Spinal cord (tissue), 10 donors: ENCODE results near the gene ACTL9. TPM values are rescaled to one million over a fixed set of nuclear protein-coding genes. Genes with fewer than 3 reads are reported as not detected.
"Not testable (repeated sequence)": the region's sequence is repeated elsewhere in the genome, so short reads cannot be mapped to it uniquely, and the experiment has no call there.

Experiments
- DNase-seq, 6 donors: peaks; one replicate each; pipeline versions ENCODE4 v3.0.0 to v3.0.0-alpha.2; 2013 to 2015; ENCODE audit warnings: low spot score in 6 of 6, low read depth in 4 of 6
- H3K27ac ChIP-seq: one replicate; pipeline ENCODE4 v1.5.1; 2013; ENCODE audit warnings: low read depth, low read length, control low read depth
- H3K27me3 ChIP-seq: one replicate; pipeline ENCODE4 v1.6.1; 2013; ENCODE audit warnings: low read length; ENCODE audit not compliant: control insufficient read depth, insufficient read depth
- H3K36me3 ChIP-seq: one replicate; pipeline ENCODE4 v1.6.1; 2013; ENCODE audit warnings: low read length; ENCODE audit not compliant: control insufficient read depth, insufficient read depth
- H3K4me1 ChIP-seq: one replicate; pipeline ENCODE4 v1.6.1; 2013; ENCODE audit warnings: low read length; ENCODE audit not compliant: control insufficient read depth, insufficient read depth
- H3K4me3 ChIP-seq: one replicate; pipeline ENCODE4 v1.5.1; 2013; ENCODE audit warnings: low read depth, low read length, control low read depth
- H3K9me3 ChIP-seq: one replicate; pipeline ENCODE4 v1.6.1; 2013; ENCODE audit warnings: low read length; ENCODE audit not compliant: control insufficient read depth, insufficient read depth
- WGBS: methylation state at CpG from one replicate; pipeline ENCODE4 v1.1.5; 2013; ENCODE audit warnings: missing lambda C conversion rate; ENCODE audit not compliant: insufficient coverage; 5-methylcytosine and 5-hydroxymethylcytosine counted together
- long read RNA-seq, 4 donors: transcript quantifications; one replicate each; lab custom pipeline, GENCODE V29; 2026
- polyA plus RNA-seq, 2 donors: library from polyadenylated mRNA; unstranded; fragments of 120-200 nt; gene quantifications; one replicate each; pipeline ENCODE4 v1.2.1, GENCODE V29; 2013; ENCODE audit not compliant: insufficient read length in 2 of 2
- total RNA-seq, 2 donors: library from RNA; depleted of rRNA in 1 of 2; stranded (reverse); fragments of 120-200 nt in 1 of 2; fragments of >200 nt in 1 of 2; gene quantifications; one replicate each; pipeline versions ENCODE4 v1.2.3 to v1.2.4, GENCODE V29; 2013 to 2014
- donor health status: healthy.

The ACTL9 gene
- total RNA-seq (not detected), polyA plus RNA-seq (not detected)
- long read RNA-seq, donor 1, result 0 reads
- long read RNA-seq, donor 2, partial matches to known transcripts, result 0 of 1 reads
- long read RNA-seq, donor 2, other reads (novel, unspliced or antisense), result 0 of 1 reads
- long read RNA-seq, donor 3, result 0 reads
- long read RNA-seq, donor 4, result 0 reads

- Histone ChIP-seq H3K36me3 (no peaks in the 10 kb centered on the region), H3K9me3 (no peaks in the 10 kb centered on the region), H3K27me3 (peaks cover 6% of the 10 kb centered on the region), H3K4me3 (no peak within 1 kb of the TSS), H3K4me1 (no peaks in the 10 kb centered on the region), H3K27ac (no peak within 1 kb of the TSS)
- no peak for DNase-seq
- WGBS, result 53% methylated on average over 18 of the region's 23 CpGs
Measured at GRCh38 chr19:8698433-8699063, at the start of gene ACTL9. ACTL9 (minus strand) TSS chr19:8698795; CDS start chr19:8698701, 94 bp downstream.

- not testable (repeated sequence) for H3K36me3 ChIP-seq, H3K4me1 ChIP-seq, H3K4me3 ChIP-seq, H3K27ac ChIP-seq, DNase-seq, H3K27me3 ChIP-seq, H3K9me3 ChIP-seq
- 93% methylated on average over 15 of the region's 55 CpGs for WGBS
Measured at GRCh38 chr19:8739291-8740065, 40.9 kb upstream of the ACTL9 start.

- Histone ChIP-seq H3K27ac (no peak overlapping the region), H3K9me3 (no peaks in the 10 kb centered on the region), H3K27me3 (no peaks in the 10 kb centered on the region), H3K36me3 (no peaks in the 10 kb centered on the region), H3K4me1 (no peaks in the 10 kb centered on the region), H3K4me3 (no peak overlapping the region)
- no peak for DNase-seq
- 92% methylated on average over 2 of the region's 8 CpGs for WGBS
Measured at GRCh38 chr19:8738377-8738776, 39.8 kb upstream of the ACTL9 start.

- H3K36me3 ChIP-seq, result no peaks in the 10 kb centered on the region
- no peaks in the 10 kb centered on the region for H3K4me1 ChIP-seq
- no peaks in the 10 kb centered on the region for H3K27me3 ChIP-seq
- WGBS, result 57% methylated on average over 17 of the region's 19 CpGs
- no peaks in the 10 kb centered on the region for H3K9me3 ChIP-seq
- no peak overlapping the region for H3K4me3 ChIP-seq
- no peak overlapping the region for H3K27ac ChIP-seq
- DNase-seq, result no peak
Measured at GRCh38 chr19:8731428-8732169, 33.0 kb upstream of the ACTL9 start.

- DNase-seq, result no peak
- H3K9me3 ChIP-seq, result no peaks in the 10 kb centered on the region
- H3K27ac ChIP-seq, result no peak overlapping the region
- H3K4me1 ChIP-seq, result no peaks in the 10 kb centered on the region
- no CpG with 5 or more reads among the region's 3 CpGs for WGBS
- H3K27me3 ChIP-seq, result no peaks in the 10 kb centered on the region
- no peak overlapping the region for H3K4me3 ChIP-seq
- no peaks in the 10 kb centered on the region for H3K36me3 ChIP-seq
Measured at GRCh38 chr19:8724276-8724675, 25.7 kb upstream of the ACTL9 start.

GRCh38 chr19:8722032-8722431 is 23.4 kb upstream of the ACTL9 start:
- no peaks in the 10 kb centered on the region for H3K9me3 ChIP-seq
- no peak for DNase-seq
- H3K36me3 ChIP-seq, result no peaks in the 10 kb centered on the region
- no CpG with 5 or more reads among the region's 2 CpGs for WGBS
- H3K4me3 ChIP-seq, result no peak overlapping the region
- no peaks in the 10 kb centered on the region for H3K4me1 ChIP-seq
- H3K27ac ChIP-seq, result no peak overlapping the region
- no peaks in the 10 kb centered on the region for H3K27me3 ChIP-seq

- Histone ChIP-seq H3K4me3 (no peak within 1 kb of the TSS), H3K36me3 (no peaks in the 10 kb centered on the region), H3K27ac (no peak within 1 kb of the TSS), H3K27me3 (no peaks in the 10 kb centered on the region), H3K4me1 (no peaks in the 10 kb centered on the region), H3K9me3 (no peaks in the 10 kb centered on the region)
- no peak for DNase-seq
- WGBS, result 63% methylated on average over 1 of the region's 1 CpG
Measured at GRCh38 chr19:8721334-8721733, 22.7 kb upstream of the ACTL9 start, which contains the start of gene OR2Z1. OR2Z1 (plus strand) TSS chr19:8721634; CDS start chr19:8731029, 9,395 bp downstream.

- DNase-seq, H3K4me1 ChIP-seq, H3K9me3 ChIP-seq, H3K36me3 ChIP-seq, H3K27ac ChIP-seq, H3K27me3 ChIP-seq, H3K4me3 ChIP-seq: not testable (repeated sequence)
- WGBS, result no CpG with 5 or more reads among the region's 7 CpGs
Measured at GRCh38 chr19:8710337-8710736, 11.7 kb upstream of the ACTL9 start.

- H3K4me1 ChIP-seq, result no peaks in the 10 kb centered on the region
- H3K9me3 ChIP-seq, result no peaks in the 10 kb centered on the region
- DNase-seq, result no peak
- H3K27ac ChIP-seq, result no peak overlapping the region
- H3K4me3 ChIP-seq, result no peak overlapping the region
- 61% methylated on average over 3 of the region's 5 CpGs for WGBS
- no peaks in the 10 kb centered on the region for H3K27me3 ChIP-seq
- no peaks in the 10 kb centered on the region for H3K36me3 ChIP-seq
Measured at GRCh38 chr19:8705742-8706141, 7.1 kb upstream of the ACTL9 start.
